Measurements from ENCODE around the gene CRELD1. TPM values are rescaled to one million over a fixed set of nuclear protein-coding genes. Genes with fewer than 3 reads are reported as not detected.

Gene CRELD1
- total RNA-seq, 1 donor from 2014 or later = 92.6 TPM

GRCh38 chr3:9951598-9951961 is 17.9 kb downstream of the CRELD1 start:
- TF ChIP-seq CTCF (IDR thresholded peaks at IDR 0.05; ENCODE audit: partially characterized antibody, unreplicated experiment) = no peak
- DNase-seq = no peak
- no peaks in the 10 kb centered on the region for H3K36me3 Mint-ChIP-seq (ENCODE audit: unreplicated experiment)
- H3K4me3 Mint-ChIP-seq (ENCODE audit: unreplicated experiment) = peak overlapping the region; percentile 83
- no peaks in the 10 kb centered on the region for H3K4me1 Mint-ChIP-seq (ENCODE audit: low read depth, unreplicated experiment)
- H3K9me3 Mint-ChIP-seq (ENCODE audit: unreplicated experiment) = peaks cover 2% of the 10 kb centered on the region
- H3K27ac Mint-ChIP-seq (ENCODE audit: unreplicated experiment) = no peak overlapping the region
- H3K27me3 Mint-ChIP-seq (ENCODE audit: unreplicated experiment) = peaks cover 2% of the 10 kb centered on the region

GRCh38 chr3:9951962-9952805 is 18.6 kb downstream of the CRELD1 start, which contains the start of gene PRRT3:
TSS of gene PRRT3 (minus strand) at chr3:9952408. CDS start at chr3:9950115, 2,293 bp downstream.
- DNase-seq = peak; percentile 81
- TF ChIP-seq CTCF (IDR thresholded peaks at IDR 0.05; ENCODE audit: partially characterized antibody, unreplicated experiment) = no peak
- H3K36me3 Mint-ChIP-seq (ENCODE audit: unreplicated experiment) = no peaks in the 10 kb centered on the region
- H3K4me1 Mint-ChIP-seq (ENCODE audit: low read depth, unreplicated experiment) = no peaks in the 10 kb centered on the region
- H3K9me3 Mint-ChIP-seq (ENCODE audit: unreplicated experiment) = peaks cover 2% of the 10 kb centered on the region
- peak within 1 kb of the TSS; percentile 83 for H3K4me3 Mint-ChIP-seq (ENCODE audit: unreplicated experiment)
- H3K27ac Mint-ChIP-seq (ENCODE audit: unreplicated experiment) = no peak within 1 kb of the TSS
- H3K27me3 Mint-ChIP-seq (ENCODE audit: unreplicated experiment) = peaks cover 2% of the 10 kb centered on the region

GRCh38 chr3:9955067-9955502 is 21.5 kb downstream of the CRELD1 start:
- DNase-seq = no peak
- Mint-ChIP-seq H3K4me3 (ENCODE audit: unreplicated experiment) (no peak overlapping the region), H3K4me1 (ENCODE audit: low read depth, unreplicated experiment) (no peaks in the 10 kb centered on the region), H3K27ac (ENCODE audit: unreplicated experiment) (no peak overlapping the region), H3K9me3 (ENCODE audit: unreplicated experiment) (peaks cover 2% of the 10 kb centered on the region), H3K27me3 (ENCODE audit: unreplicated experiment) (peaks cover 2% of the 10 kb centered on the region), H3K36me3 (ENCODE audit: unreplicated experiment) (no peaks in the 10 kb centered on the region)
- no peak for TF ChIP-seq CTCF (IDR thresholded peaks at IDR 0.05; ENCODE audit: partially characterized antibody, unreplicated experiment)

- TF ChIP-seq CTCF (IDR thresholded peaks at IDR 0.05; ENCODE audit: partially characterized antibody, unreplicated experiment) = no peak
- Mint-ChIP-seq H3K27ac (ENCODE audit: unreplicated experiment) (no peak overlapping the region), H3K4me3 (ENCODE audit: unreplicated experiment) (no peak overlapping the region), H3K4me1 (ENCODE audit: low read depth, unreplicated experiment) (no peaks in the 10 kb centered on the region), H3K9me3 (ENCODE audit: unreplicated experiment) (no peaks in the 10 kb centered on the region), H3K36me3 (ENCODE audit: unreplicated experiment) (no peaks in the 10 kb centered on the region), H3K27me3 (ENCODE audit: unreplicated experiment) (no peaks in the 10 kb centered on the region)
- no peak for DNase-seq
Observed at GRCh38 chr3:9955611-9956352, 22.1 kb downstream of the CRELD1 start.

Data from glutamatergic neuron (in vitro differentiated cells).